Measurements from ENCODE around the gene FEM1A. TPM values are rescaled to one million over a fixed set of nuclear protein-coding genes. Genes with fewer than 3 reads are reported as not detected.
A peak's percentile ranks its signal among the peaks of the same experiment; 100 is the strongest.

The FEM1A gene
- total and polyA plus RNA-seq, 2 of the 8 experiments (the other 6 are each of a cell fraction or from before 2014, with no cell fraction given): 6.7 to 16.1 TPM

GRCh38 chr19:4831304-4831978 is 39.9 kb downstream of the FEM1A start, which contains the start of gene TICAM1 (continued):
- 0 out of 2 replicates have a peak, but pooled peaks have one; percentile 6 for TF ChIP-seq SUZ12 (IDR thresholded peaks at IDR 0.05; ENCODE audit: low read length)
- 0 out of 2 replicates have a peak, but pooled peaks have one; percentile 23 for TF ChIP-seq GABPA (IDR thresholded peaks at IDR 0.05; ENCODE audit: borderline replicate concordance, insufficient read depth, low read length)
- no peak for TF ChIP-seq SIN3A (conservative IDR thresholded peaks at IDR 0.05 in 1 of 2, IDR thresholded peaks at IDR 0.05 in 1 of 2; ENCODE audit: low read depth in 1 of 2, low read length in 2 of 2)
- peak; percentile 22 for TF ChIP-seq ASH2L (IDR thresholded peaks at IDR 0.05; ENCODE audit: low read length)
- no peak for TF ChIP-seq CTBP2 (IDR thresholded peaks at IDR 0.05; ENCODE audit: borderline replicate concordance, insufficient read depth, insufficient read length, low read length)
- no peak for TF ChIP-seq EZH2 (IDR thresholded peaks at IDR 0.05; ENCODE audit: low read depth, low read length, severe bottlenecking)
- no peak for TF ChIP-seq CBX8 (IDR thresholded peaks at IDR 0.05; ENCODE audit: borderline replicate concordance, low read depth, low read length)
- TF ChIP-seq RBBP5 (IDR thresholded peaks at IDR 0.05; ENCODE audit: borderline replicate concordance, low read depth, low read length): no peak
- TF ChIP-seq RXRA (IDR thresholded peaks at IDR 0.05; ENCODE audit: insufficient read depth, low read depth, low read length): no peak
- no peak for TF ChIP-seq ATF2 (IDR thresholded peaks at IDR 0.05; ENCODE audit: low read length)
- TF ChIP-seq RNF2 (IDR thresholded peaks at IDR 0.05; ENCODE audit: borderline replicate concordance, low read depth, low read length, missing control alignments, poor library complexity, severe bottlenecking): peak; percentile 8
- no peak for TF ChIP-seq E2F6 (IDR thresholded peaks at IDR 0.05)
- TF ChIP-seq CREB1 (IDR thresholded peaks at IDR 0.05): no peak
- TF ChIP-seq RFX5 (IDR thresholded peaks at IDR 0.05; ENCODE audit: borderline replicate concordance, low read depth, low read length): no peak
- 0 out of 2 replicates have a peak, but pooled peaks have one; percentile 31 for TF ChIP-seq PHF8 (conservative IDR thresholded peaks at IDR 0.05; ENCODE audit: low read depth, low read length)
- no peak for TF ChIP-seq KDM4A (IDR thresholded peaks at IDR 0.05; ENCODE audit: low read depth, low read length, severe bottlenecking)
- no peak for TF ChIP-seq CTCF (IDR thresholded peaks at IDR 0.05; ENCODE audit: control extremely low read depth in 1 of 3, insufficient read depth in 1 of 3, low read depth in 1 of 3, low read length in 3 of 3)

Data from H1 (cell line).